ENCODE measurements around the gene NKD2. TPM values are rescaled to one million over a fixed set of nuclear protein-coding genes. Genes with fewer than 3 reads are reported as not detected.

Gene NKD2
- total RNA-seq, 3 donors from 2014 or later, result 0.54 to 0.94 (median 0.58) TPM

DNA sequence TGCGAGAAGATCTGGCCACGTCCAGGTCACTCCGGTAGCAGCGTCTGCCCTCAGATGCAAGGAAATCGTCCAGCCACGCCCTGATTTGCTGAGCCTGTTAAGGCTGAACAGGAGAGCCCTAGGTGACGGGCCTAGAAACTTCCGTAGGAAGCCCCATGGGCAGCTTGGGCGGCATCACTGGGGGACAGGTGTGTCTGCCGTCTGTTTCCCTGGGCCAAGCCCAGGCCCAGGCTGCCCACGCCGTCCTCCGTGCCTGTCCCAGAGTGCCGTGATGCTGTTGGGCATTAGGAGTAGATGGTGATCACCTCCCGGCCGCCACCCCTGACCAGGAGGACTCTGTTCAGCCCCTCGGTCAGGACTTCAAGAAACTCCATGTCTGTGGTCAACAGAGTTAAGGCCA, 43.5 kb downstream of the NKD2 start:
- no peaks in the 10 kb centered on the region for H3K4me1 Mint-ChIP-seq (ENCODE audit: low read depth)
- H3K4me3 Mint-ChIP-seq, result no peak overlapping the region
- ATAC-seq (no peak), DNase-seq (no peak)
- H3K36me3 Mint-ChIP-seq (ENCODE audit: insufficient read depth), result peaks cover 5% of the 10 kb centered on the region
- H3K27me3 Mint-ChIP-seq (ENCODE audit: low read depth), result no peaks in the 10 kb centered on the region
- H3K9me3 Mint-ChIP-seq, result peaks cover 15% of the 10 kb centered on the region

GRCh38 chr5:1052641-1053390, 44.2 kb downstream of the NKD2 start:
- H3K4me1 Mint-ChIP-seq (ENCODE audit: low read depth), result no peaks in the 10 kb centered on the region

GRCh38 chr5:1053391-1054017, 44.9 kb downstream of the NKD2 start:
- ATAC-seq (no peak), DNase-seq (no peak)
- H3K36me3 Mint-ChIP-seq (ENCODE audit: insufficient read depth), result peaks cover 5% of the 10 kb centered on the region
- peaks cover under 1% of the 10 kb centered on the region for H3K9me3 Mint-ChIP-seq
- H3K27me3 Mint-ChIP-seq (ENCODE audit: low read depth), result no peaks in the 10 kb centered on the region
- no peaks in the 10 kb centered on the region for H3K4me1 Mint-ChIP-seq (ENCODE audit: low read depth)
- no peak overlapping the region for H3K4me3 Mint-ChIP-seq

More at GRCh38 chr5:1052641-1053390, 44.2 kb downstream of the NKD2 start:
- DNase-seq (no peak), ATAC-seq (no peak)
- H3K27me3 Mint-ChIP-seq (ENCODE audit: low read depth), result no peaks in the 10 kb centered on the region
- peaks cover 5% of the 10 kb centered on the region for H3K36me3 Mint-ChIP-seq (ENCODE audit: insufficient read depth)
- H3K4me3 Mint-ChIP-seq, result no peak overlapping the region
- peaks cover 7% of the 10 kb centered on the region for H3K9me3 Mint-ChIP-seq

GRCh38 chr5:1054018-1054798, 45.6 kb downstream of the NKD2 start:
- ATAC-seq (no peak), DNase-seq (no peak)
- H3K27me3 Mint-ChIP-seq (ENCODE audit: low read depth), result no peaks in the 10 kb centered on the region
- H3K4me3 Mint-ChIP-seq, result no peak overlapping the region
- no peaks in the 10 kb centered on the region for H3K9me3 Mint-ChIP-seq
- no peaks in the 10 kb centered on the region for H3K4me1 Mint-ChIP-seq (ENCODE audit: low read depth)
- peaks cover 5% of the 10 kb centered on the region for H3K36me3 Mint-ChIP-seq (ENCODE audit: insufficient read depth)

GRCh38 chr5:1054799-1055775, 46.5 kb downstream of the NKD2 start:
- ATAC-seq, result no peak
- peaks cover 5% of the 10 kb centered on the region for H3K36me3 Mint-ChIP-seq (ENCODE audit: insufficient read depth)
- no peaks in the 10 kb centered on the region for H3K4me1 Mint-ChIP-seq (ENCODE audit: low read depth)
- no peaks in the 10 kb centered on the region for H3K27me3 Mint-ChIP-seq (ENCODE audit: low read depth)
- no peak overlapping the region for H3K4me3 Mint-ChIP-seq
- no peaks in the 10 kb centered on the region for H3K9me3 Mint-ChIP-seq
- DNase-seq, result no peak

DNA sequence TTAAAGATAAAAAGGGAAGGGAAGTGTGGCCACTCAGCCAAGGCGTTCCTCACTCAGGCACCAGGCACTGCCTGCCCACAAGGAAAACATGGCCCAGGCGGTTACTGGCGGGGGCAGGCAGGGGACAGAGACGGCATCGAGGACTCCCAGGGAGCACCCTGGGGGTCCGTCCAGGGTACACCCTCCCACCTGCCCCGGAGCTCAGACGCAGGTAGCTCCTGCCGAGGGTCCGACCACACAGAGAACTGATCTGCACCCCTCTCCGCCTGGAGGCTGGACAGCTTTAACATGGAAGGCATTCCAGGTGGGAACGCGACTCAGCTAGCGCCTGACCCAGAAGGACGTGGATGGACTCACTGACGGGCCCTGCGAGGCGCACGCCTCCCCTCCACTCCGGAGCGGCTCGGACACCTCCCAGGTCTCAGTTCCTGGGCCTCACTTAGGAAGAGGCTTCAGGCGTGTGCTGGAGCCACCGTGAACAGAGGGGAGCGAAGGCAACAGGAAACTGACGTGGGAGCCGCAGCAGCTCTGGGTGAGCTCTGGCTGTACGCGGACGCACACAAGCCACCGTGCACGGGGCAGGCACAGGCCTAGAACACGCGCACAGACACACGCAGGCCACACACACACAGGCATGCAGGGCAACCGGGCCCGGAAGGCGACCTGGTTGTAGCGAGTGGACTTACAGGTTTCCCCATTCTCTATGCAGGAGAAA, 47.5 kb downstream of the NKD2 start:
- Mint-ChIP-seq H3K4me3 (no peak overlapping the region), H3K9me3 (no peaks in the 10 kb centered on the region), H3K4me1 (ENCODE audit: low read depth) (no peaks in the 10 kb centered on the region), H3K36me3 (ENCODE audit: insufficient read depth) (peaks cover 5% of the 10 kb centered on the region), H3K27me3 (ENCODE audit: low read depth) (no peaks in the 10 kb centered on the region)
- ATAC-seq, result no peak
- DNase-seq, result no peak

DNA sequence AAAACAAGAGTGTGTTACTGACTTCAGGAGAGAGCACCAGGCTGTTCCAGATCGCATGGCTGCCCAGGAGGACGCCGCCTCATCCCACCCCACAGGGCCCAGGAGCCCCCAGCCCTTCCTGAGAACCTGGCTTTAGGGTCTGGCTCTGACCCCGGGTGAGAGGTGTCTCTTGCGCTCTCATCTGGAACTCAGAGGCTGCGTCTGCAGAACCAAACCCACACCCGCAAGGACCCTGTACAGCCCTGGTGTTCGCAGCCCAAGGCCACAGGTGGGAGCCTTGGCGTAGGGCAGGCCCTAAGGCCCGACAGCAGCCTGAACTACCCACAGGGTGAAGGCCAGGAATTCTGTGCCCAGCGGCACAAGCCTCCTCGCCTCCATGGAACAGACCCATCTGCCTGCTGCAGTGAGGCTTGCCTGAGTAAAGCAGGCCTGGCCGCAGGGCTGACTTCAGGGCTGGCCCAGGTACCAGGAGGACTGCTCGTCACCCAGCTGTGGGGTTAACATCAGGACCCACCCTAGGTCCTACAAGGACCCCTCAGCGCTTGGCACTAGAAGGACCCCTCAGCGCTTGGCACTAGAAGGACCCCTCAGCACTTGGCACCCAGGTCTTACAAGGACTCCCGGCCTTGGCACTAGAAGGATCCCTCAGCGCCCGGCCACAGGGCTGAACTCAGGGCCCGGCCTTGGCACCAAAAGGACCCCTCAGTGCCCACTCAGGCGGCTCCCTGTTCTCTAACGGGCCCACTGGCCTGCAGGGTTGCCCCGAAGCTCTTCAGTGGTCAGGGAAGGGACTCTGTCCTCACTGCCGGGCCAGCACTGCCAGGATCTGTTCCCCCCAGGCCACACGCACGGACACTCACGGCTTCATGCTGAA, 48.2 kb downstream of the NKD2 start:
- H3K4me1 Mint-ChIP-seq (ENCODE audit: low read depth), result no peaks in the 10 kb centered on the region
- H3K9me3 Mint-ChIP-seq, result no peaks in the 10 kb centered on the region
- DNase-seq (no peak), ATAC-seq (no peak)
- H3K27me3 Mint-ChIP-seq (ENCODE audit: low read depth), result no peaks in the 10 kb centered on the region
- no peak overlapping the region for H3K4me3 Mint-ChIP-seq
- H3K36me3 Mint-ChIP-seq (ENCODE audit: insufficient read depth), result peaks cover 5% of the 10 kb centered on the region

DNA sequence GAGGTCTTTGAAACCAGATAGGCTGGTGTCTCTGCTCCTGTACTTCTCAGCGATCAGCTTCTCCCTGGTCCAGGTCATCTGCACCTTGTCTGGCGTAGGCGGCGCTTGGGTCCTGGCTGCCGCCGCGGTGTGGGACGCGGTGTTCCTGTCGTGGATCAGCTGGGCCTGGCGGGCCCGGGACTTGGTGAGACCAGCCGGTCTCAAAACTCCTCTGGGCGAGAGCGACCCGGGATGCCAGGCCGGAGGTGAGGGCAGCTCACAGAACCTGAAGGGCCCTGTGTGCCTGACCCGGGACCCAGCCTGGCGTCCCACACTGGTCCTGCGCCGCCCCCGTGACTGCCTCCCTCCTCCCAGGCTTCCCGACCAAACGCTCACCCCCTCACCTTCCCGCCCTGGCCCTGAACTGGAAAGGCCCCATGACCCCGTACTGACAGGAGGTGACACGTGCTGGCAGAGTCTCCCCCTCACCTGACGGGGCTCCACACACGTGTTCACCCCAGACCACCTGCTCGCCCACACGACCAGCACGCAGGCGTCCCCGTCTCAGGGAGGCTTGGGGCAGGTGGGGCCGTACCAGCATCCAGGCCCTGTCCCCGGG, 49.0 kb downstream of the NKD2 start:
- Mint-ChIP-seq H3K36me3 (ENCODE audit: insufficient read depth) (peaks cover 2% of the 10 kb centered on the region), H3K27me3 (ENCODE audit: low read depth) (no peaks in the 10 kb centered on the region), H3K9me3 (no peaks in the 10 kb centered on the region), H3K4me3 (no peak overlapping the region), H3K4me1 (ENCODE audit: low read depth) (no peaks in the 10 kb centered on the region)
- no peak for DNase-seq
- ATAC-seq, result no peak

DNA sequence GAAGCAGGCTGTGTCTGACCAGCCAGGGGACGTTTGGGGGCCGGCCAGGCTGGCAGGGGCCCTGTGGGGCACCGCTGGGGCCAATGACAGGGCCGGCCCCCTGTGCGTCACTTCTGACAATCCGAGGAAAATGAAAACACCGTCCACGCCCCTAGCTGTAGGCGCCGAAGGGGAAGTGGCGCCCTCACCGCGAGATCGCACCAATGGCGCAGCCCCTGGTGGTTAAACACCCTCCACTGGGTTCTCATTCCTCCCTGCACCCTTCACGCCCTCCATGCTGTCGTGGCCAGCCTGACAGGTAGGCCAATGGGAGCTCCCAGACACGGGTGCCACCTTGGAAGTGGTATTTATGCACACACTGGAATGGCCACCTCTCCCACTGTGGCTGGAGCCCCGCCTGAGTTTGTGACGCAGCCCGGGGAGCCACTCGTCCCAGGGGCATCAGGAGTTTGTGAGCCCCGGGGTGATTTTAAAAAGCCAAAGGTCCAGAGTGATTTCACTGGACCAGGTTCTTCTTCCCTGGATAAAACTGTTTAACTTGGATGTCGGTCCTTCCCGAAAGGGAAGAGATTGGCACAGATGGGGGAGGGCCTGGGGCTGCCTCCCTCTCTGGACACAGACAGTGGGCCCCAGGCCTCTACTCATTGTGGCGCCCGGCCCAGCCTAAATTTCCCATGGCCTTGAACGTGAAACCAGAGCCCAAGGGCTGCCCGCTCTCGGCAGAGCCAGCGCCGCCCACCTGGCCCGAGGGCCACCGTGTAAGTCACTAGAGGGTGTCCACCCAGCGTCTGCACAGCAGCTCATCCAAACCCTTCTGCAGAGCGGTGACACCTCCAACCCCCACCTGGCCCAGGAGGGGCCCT, 49.7 kb downstream of the NKD2 start:
- DNase-seq, result no peak
- no peak overlapping the region for H3K4me3 Mint-ChIP-seq
- peaks cover 2% of the 10 kb centered on the region for H3K36me3 Mint-ChIP-seq (ENCODE audit: insufficient read depth)
- H3K9me3 Mint-ChIP-seq, result no peaks in the 10 kb centered on the region
- no peaks in the 10 kb centered on the region for H3K27me3 Mint-ChIP-seq (ENCODE audit: low read depth)
- H3K4me1 Mint-ChIP-seq (ENCODE audit: low read depth), result no peaks in the 10 kb centered on the region
- ATAC-seq, result no peak

GRCh38 chr5:1058988-1059883, 50.6 kb downstream of the NKD2 start:
- Mint-ChIP-seq H3K4me1 (ENCODE audit: low read depth) (no peaks in the 10 kb centered on the region), H3K9me3 (no peaks in the 10 kb centered on the region), H3K4me3 (no peak overlapping the region), H3K27me3 (ENCODE audit: low read depth) (no peaks in the 10 kb centered on the region), H3K36me3 (ENCODE audit: insufficient read depth) (peaks cover 2% of the 10 kb centered on the region)
- ATAC-seq (no peak), DNase-seq (no peak)

- H3K4me3 Mint-ChIP-seq, result no peak overlapping the region
- DNase-seq, result no peak
- peaks cover 2% of the 10 kb centered on the region for H3K36me3 Mint-ChIP-seq (ENCODE audit: insufficient read depth)
These were observed 51.3 kb downstream of the NKD2 start for GRCh38 chr5:1059884-1060263.

More at GRCh38 chr5:1059884-1060263, 51.3 kb downstream of the NKD2 start:
- H3K4me1 Mint-ChIP-seq (ENCODE audit: low read depth), result no peaks in the 10 kb centered on the region
- H3K9me3 Mint-ChIP-seq, result no peaks in the 10 kb centered on the region
- no peak for ATAC-seq
- H3K27me3 Mint-ChIP-seq (ENCODE audit: low read depth), result no peaks in the 10 kb centered on the region
